ENCODE results near the gene FBXL7. TPM values are rescaled to one million over a fixed set of nuclear protein-coding genes. Genes with fewer than 3 reads are reported as not detected.

FBXL7 gene
- total RNA-seq, 4 donors from 2014 or later: 5.7 to 47.4 (median 6.3) TPM

DNA sequence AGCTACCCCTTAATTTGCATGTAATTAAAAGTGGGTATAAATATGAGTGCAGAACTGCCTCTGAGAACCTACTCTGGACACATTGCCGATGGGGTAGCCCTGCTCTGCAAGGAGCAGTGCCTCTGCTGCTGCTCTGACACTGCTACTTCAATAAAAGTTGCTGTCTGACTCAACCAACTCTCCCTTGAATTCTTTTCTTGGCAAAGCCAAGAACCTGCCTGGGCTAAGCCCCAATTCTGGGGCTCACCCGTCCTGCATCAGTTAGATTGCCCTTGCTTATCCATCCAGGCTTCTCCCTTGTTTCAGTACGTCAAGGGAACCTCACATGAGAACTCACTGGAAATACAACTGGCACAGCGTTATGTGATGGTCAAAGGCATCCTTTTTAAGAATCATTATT lies 44.1 kb downstream of the FBXL7 start:
- in situ Hi-C loops (cut with MboI; ENCODE audit: low pct_ligation_motif_present in 1 of 4, low pct_unique_long_range_greater_than_20kb in 1 of 4, low sequenced_read_pairs in 3 of 4): no loop called here
- Histone ChIP-seq H3K27ac (no peak overlapping the region), H3K4me3 (no peak overlapping the region), H3K4me1 (no peaks in the 10 kb centered on the region), H3K36me3 (no peaks in the 10 kb centered on the region), H3K9me3 (no peaks in the 10 kb centered on the region), H3K27me3 (no peaks in the 10 kb centered on the region)
- intact Hi-C loops (cut with DNase I; ENCODE audit: low total_unique reads): no loop called here
- DNase-seq: no peak
- no peak for TF ChIP-seq EP300 (IDR thresholded peaks at IDR 0.05; ENCODE audit: low read depth)
- TF ChIP-seq POLR2AphosphoS5 (IDR thresholded peaks at IDR 0.05): no peak
- TF ChIP-seq, protein P1, sequence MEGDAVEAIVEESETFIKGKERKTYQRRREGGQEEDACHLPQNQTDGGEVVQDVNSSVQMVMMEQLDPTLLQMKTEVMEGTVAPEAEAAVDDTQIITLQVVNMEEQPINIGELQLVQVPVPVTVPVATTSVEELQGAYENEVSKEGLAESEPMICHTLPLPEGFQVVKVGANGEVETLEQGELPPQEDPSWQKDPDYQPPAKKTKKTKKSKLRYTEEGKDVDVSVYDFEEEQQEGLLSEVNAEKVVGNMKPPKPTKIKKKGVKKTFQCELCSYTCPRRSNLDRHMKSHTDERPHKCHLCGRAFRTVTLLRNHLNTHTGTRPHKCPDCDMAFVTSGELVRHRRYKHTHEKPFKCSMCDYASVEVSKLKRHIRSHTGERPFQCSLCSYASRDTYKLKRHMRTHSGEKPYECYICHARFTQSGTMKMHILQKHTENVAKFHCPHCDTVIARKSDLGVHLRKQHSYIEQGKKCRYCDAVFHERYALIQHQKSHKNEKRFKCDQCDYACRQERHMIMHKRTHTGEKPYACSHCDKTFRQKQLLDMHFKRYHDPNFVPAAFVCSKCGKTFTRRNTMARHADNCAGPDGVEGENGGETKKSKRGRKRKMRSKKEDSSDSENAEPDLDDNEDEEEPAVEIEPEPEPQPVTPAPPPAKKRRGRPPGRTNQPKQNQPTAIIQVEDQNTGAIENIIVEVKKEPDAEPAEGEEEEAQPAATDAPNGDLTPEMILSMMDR (IDR thresholded peaks at IDR 0.05): no peak
- no peak for TF ChIP-seq POLR2A (IDR thresholded peaks at IDR 0.05)
- 75 to 80% methylated on average over 2 to 4 of the region's 4 CpGs for WGBS, 2 donors (ENCODE audit: low coverage in 1 of 2)

DNA sequence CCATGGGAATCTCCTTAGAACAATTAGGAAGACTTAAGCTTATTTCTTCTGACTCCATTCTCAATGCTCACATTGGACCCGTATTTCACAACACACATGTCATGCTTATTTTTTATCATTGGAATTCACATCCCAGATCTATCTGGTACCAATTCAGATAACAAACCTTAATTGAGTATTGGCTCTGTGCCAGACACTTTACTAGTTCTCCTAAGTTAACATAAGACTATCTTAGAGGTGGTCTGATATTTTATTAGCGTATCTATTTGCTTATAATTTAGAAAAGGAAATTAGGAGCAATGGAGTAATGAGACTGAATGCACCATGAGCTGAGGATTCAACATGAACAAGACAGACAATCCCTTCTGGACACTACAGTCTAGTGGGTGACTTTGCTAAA lies 45.1 kb downstream of the FBXL7 start:
- intact Hi-C loops (cut with DNase I; ENCODE audit: low total_unique reads) (no loop called here), in situ Hi-C loops (cut with MboI; ENCODE audit: low pct_ligation_motif_present in 1 of 4, low pct_unique_long_range_greater_than_20kb in 1 of 4, low sequenced_read_pairs in 3 of 4) (no loop called here)
- Histone ChIP-seq H3K36me3 (no peaks in the 10 kb centered on the region), H3K27ac (no peak overlapping the region), H3K4me1 (no peaks in the 10 kb centered on the region), H3K9me3 (no peaks in the 10 kb centered on the region), H3K27me3 (no peaks in the 10 kb centered on the region), H3K4me3 (no peak overlapping the region)
- no peak for DNase-seq
- 81 to 83% methylated on average over 2 of the region's 2 CpGs for WGBS, 2 donors (ENCODE audit: low coverage in 1 of 2)
- no peak for TF ChIP-seq EP300 (IDR thresholded peaks at IDR 0.05; ENCODE audit: low read depth)
- no peak for TF ChIP-seq POLR2AphosphoS5 (IDR thresholded peaks at IDR 0.05)
- no peak for TF ChIP-seq POLR2A (IDR thresholded peaks at IDR 0.05)
- TF ChIP-seq, protein P1 (IDR thresholded peaks at IDR 0.05): no peak

DNA sequence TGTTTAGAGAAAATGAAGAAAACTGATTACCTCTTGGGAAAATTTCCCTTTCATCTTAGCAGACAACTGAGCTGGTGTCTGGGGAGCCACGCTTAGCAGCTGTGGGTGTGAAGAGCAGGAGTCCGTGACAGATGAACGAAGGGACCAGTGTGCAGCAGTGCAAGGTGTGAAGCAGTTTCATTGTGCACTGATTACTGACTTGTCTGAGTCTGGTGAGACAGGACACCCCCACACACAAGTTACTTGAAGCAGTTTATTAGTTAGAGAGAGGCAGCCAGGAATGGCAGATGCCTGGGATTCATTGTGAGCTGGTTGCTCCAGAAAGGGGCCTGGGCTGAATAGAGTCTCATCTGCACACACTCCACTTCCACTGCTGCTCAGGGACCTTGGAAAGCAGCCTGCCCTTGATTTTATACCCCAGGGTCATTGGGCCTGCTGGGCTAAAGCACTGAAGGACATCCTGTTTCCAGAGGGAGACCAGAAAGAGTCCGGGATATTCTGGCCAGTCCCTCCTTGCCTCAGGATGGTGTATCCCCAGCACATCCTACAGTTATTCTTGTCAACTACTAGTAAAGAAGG lies 47.4 kb downstream of the FBXL7 start:
- intact Hi-C loops (cut with DNase I; ENCODE audit: low total_unique reads): no loop called here

DNA sequence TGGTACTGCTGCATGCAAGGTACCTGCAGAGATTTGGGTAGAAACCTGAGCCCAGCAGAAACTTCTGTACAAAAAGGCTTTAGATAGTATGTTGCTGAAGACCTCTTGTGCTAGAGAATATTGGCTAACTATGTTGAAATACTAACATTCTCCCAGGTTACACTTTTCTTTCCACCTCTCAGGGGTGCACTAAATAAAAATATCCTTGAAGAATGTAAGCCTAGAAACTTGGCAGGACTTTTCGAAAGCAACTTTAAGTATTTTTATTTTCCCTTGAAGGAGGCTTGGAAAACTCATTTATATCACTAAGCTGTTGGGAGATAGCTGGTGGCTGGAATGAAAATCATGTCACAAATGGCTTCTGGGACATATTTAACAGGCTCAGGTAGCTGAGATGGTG lies 50.0 kb downstream of the FBXL7 start:
- in situ Hi-C loops (cut with MboI; ENCODE audit: low pct_ligation_motif_present in 1 of 4, low pct_unique_long_range_greater_than_20kb in 1 of 4, low sequenced_read_pairs in 3 of 4): no loop called here

More for the DNA sequence above, 47.4 kb downstream of the FBXL7 start:
- in situ Hi-C loops (cut with MboI; ENCODE audit: low pct_ligation_motif_present in 1 of 4, low pct_unique_long_range_greater_than_20kb in 1 of 4, low sequenced_read_pairs in 3 of 4): no loop called here
- Histone ChIP-seq H3K27ac (no peak overlapping the region), H3K36me3 (no peaks in the 10 kb centered on the region), H3K4me3 (no peak overlapping the region), H3K27me3 (no peaks in the 10 kb centered on the region), H3K9me3 (no peaks in the 10 kb centered on the region), H3K4me1 (no peaks in the 10 kb centered on the region)
- TF ChIP-seq POLR2A (IDR thresholded peaks at IDR 0.05): no peak
- no peak for TF ChIP-seq POLR2AphosphoS5 (IDR thresholded peaks at IDR 0.05)
- no peak for TF ChIP-seq EP300 (IDR thresholded peaks at IDR 0.05; ENCODE audit: low read depth)
- TF ChIP-seq, protein P1 (IDR thresholded peaks at IDR 0.05): no peak
- WGBS, 2 donors (ENCODE audit: low coverage in 1 of 2): 78 to 88% methylated on average over 3 to 4 of the region's 4 CpGs
- DNase-seq: no peak

More for the DNA sequence above, 50.0 kb downstream of the FBXL7 start:
- Histone ChIP-seq H3K27ac (no peak overlapping the region), H3K4me3 (no peak overlapping the region), H3K36me3 (no peaks in the 10 kb centered on the region), H3K27me3 (no peaks in the 10 kb centered on the region), H3K9me3 (no peaks in the 10 kb centered on the region), H3K4me1 (no peaks in the 10 kb centered on the region)
- no peak for DNase-seq
- no peak for TF ChIP-seq POLR2AphosphoS5 (IDR thresholded peaks at IDR 0.05)
- TF ChIP-seq, protein P1 (IDR thresholded peaks at IDR 0.05): no peak
- no peak for TF ChIP-seq POLR2A (IDR thresholded peaks at IDR 0.05)
- 73 to 78% methylated on average over 1 of the region's 1 CpG for WGBS, 2 donors (ENCODE audit: low coverage in 1 of 2)
- intact Hi-C loops (cut with DNase I; ENCODE audit: low total_unique reads): no loop called here

Data from transverse colon (tissue), 4 donors.